ENCODE results near the gene TMEM72. TPM values are rescaled to one million over a fixed set of nuclear protein-coding genes. Genes with fewer than 3 reads are reported as not detected.

The TMEM72 gene
- total RNA-seq, 1 experiment from 2014 or later, result not detected

GRCh38 chr10:44925224-44925623 lies 14.1 kb downstream of the TMEM72 start:
- no CpG with 5 or more reads among the region's 7 CpGs for WGBS (ENCODE audit: extremely low coverage, insufficient read length, low lambda C conversion rate)
- no peak overlapping the region for H4K91ac ChIP-seq (ENCODE audit: insufficient read length, low read depth, low read length)
- no peak overlapping the region for H3K27ac ChIP-seq (ENCODE audit: insufficient read length, low read depth, low read length)
- no peak overlapping the region for H2AK5ac ChIP-seq (ENCODE audit: insufficient read length, low read length)
- H3K4me1 ChIP-seq (ENCODE audit: insufficient read depth, low read length), result no peaks in the 10 kb centered on the region
- H3K14ac ChIP-seq (ENCODE audit: insufficient read depth, low read length), result no peak overlapping the region
- H2BK15ac ChIP-seq (ENCODE audit: low read depth, low read length), result no peak overlapping the region
- no peak overlapping the region for H3K9ac ChIP-seq (ENCODE audit: extremely low read depth, insufficient read length, low read length)
- no peaks in the 10 kb centered on the region for H3K79me2 ChIP-seq (ENCODE audit: insufficient read depth, low read length)
- H4K20me1 ChIP-seq (ENCODE audit: control insufficient read depth, insufficient read depth, insufficient read length), result no peaks in the 10 kb centered on the region
- H3K18ac ChIP-seq (ENCODE audit: insufficient read length, low read depth, low read length), result no peak overlapping the region
- Mint-ChIP-seq H3K27me3 (ENCODE audit: low read depth) (peaks cover 26% of the 10 kb centered on the region), H3K4me3 (no peak overlapping the region), H3K4me1 (peaks cover 0 to 5% of the 10 kb centered on the region in 2 experiments; a peak in 2 of 4 replicates), H3K9me3 (no peaks in the 10 kb centered on the region; a peak in 2 of 5 replicates), H3K27ac (no peak overlapping the region), H3K36me3 (ENCODE audit: insufficient read depth in 1 of 3, low read depth in 3 of 3) (no peaks in the 10 kb centered on the region)
- H2BK12ac ChIP-seq (ENCODE audit: insufficient read length, low read depth, low read length), result no peak overlapping the region
- no peak overlapping the region for H3K4ac ChIP-seq (ENCODE audit: low read depth, low read length)
- no peak overlapping the region for H3K4me2 ChIP-seq (ENCODE audit: insufficient read depth, insufficient read length, low read length)
- H3K23me2 ChIP-seq (ENCODE audit: insufficient read length, low read depth, low read length, poor library complexity, severe bottlenecking), result no peaks in the 10 kb centered on the region
- no peak overlapping the region for H2AFZ ChIP-seq (ENCODE audit: low read length)
- H3K79me1 ChIP-seq (ENCODE audit: insufficient read depth, low read depth, low read length, poor library complexity, severe bottlenecking), result no peaks in the 10 kb centered on the region
- no peak overlapping the region for H2BK120ac ChIP-seq (ENCODE audit: low read depth, low read length, poor library complexity, severe bottlenecking)
- no peaks in the 10 kb centered on the region for H3K9me3 ChIP-seq (ENCODE audit: control insufficient read depth, low read depth, low read length)
- peak; percentile 89 for DNase-seq
- H3T11ph ChIP-seq (ENCODE audit: low read length), result no peak overlapping the region
- no peak overlapping the region for H3K56ac ChIP-seq (ENCODE audit: insufficient read length, low read depth, low read length)
- no peak overlapping the region for H3K23ac ChIP-seq (ENCODE audit: insufficient read length, low read depth, low read length)
- no peak overlapping the region for H4K8ac ChIP-seq (replicated peaks; ENCODE audit: insufficient read length, low read depth, low read length)
- H4K5ac ChIP-seq (ENCODE audit: insufficient read length, low read depth, low read length), result no peak overlapping the region
- H2BK5ac ChIP-seq (ENCODE audit: insufficient read length, low read length), result no peak overlapping the region
- H2BK20ac ChIP-seq (ENCODE audit: low read depth, low read length, poor library complexity, severe bottlenecking), result no peak overlapping the region
- H3K27me3 ChIP-seq (ENCODE audit: insufficient read depth, low read length), result no peaks in the 10 kb centered on the region
- peak; percentile 80 for TF ChIP-seq CTCF (conservative IDR thresholded peaks at IDR 0.05)

Data from H9 (cell line).